ENCODE measurements around the gene DPP6. TPM values are rescaled to one million over a fixed set of nuclear protein-coding genes. Genes with fewer than 3 reads are reported as not detected.

DPP6 gene
- total and polyA plus RNA-seq, 4 experiments from 2014 or later = not detected

DNA sequence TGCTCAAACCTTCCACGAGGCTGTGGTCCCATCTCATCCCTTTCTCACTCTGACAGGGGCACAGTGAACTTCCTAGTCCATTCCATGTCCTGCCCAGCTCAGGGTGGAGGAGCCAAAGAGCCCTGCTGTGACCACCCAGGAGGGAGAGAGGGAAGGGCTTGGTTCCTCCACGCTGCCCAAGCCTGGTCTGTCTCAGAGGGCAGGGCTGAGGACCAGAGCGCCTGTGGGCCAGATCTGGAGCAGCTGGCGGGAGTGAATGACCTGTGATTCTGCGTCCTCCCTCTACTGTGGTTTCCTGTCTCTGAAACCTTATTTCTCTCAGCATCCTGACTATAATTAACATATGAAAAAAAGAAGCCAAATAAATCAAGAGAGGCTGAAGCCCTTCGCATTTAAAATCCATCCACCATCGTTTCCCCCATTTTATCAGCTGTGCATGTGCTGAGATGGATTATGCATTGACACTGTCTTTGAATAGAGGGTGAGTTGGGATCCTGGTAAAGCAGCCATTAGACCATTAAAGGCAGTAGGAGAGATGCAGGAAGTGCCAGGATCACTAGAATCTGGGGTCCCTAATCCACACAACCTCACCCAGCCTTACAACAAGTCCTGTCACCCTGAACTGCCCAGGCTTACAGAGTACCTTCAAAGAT, 165.6 kb downstream of the DPP6 start:
- no peak overlapping the region for H3K27ac Mint-ChIP-seq
- H3K36me3 Mint-ChIP-seq = no peaks in the 10 kb centered on the region
- H3K4me3 Mint-ChIP-seq = no peak overlapping the region
- H3K9me3 ChIP-seq (ENCODE audit: control insufficient read depth in 1 of 2, low read length in 2 of 2) = no peaks in the 10 kb centered on the region
- POLR2A ChIA-PET (ENCODE audit: partially characterized antibody) = no interaction called here
- CTCF ChIA-PET (ENCODE audit: partially characterized antibody) = no interaction called here
- no peaks in the 10 kb centered on the region for H3K27me3 Mint-ChIP-seq
- H3K4me1 ChIP-seq (ENCODE audit: insufficient read depth, low read length) = no peaks in the 10 kb centered on the region
- intact Hi-C loops (cut with micrococcal nuclease) = no loop called here
- H3K27ac ChIP-seq (ENCODE audit: low read depth, low read length) = no peak overlapping the region
- H3K4me3 ChIP-seq (ENCODE audit: low read length in 2 of 2) = no peak overlapping the region
- DNase-seq = no peak
- H3K4me1 Mint-ChIP-seq = no peaks in the 10 kb centered on the region
- H3K36me3 ChIP-seq (ENCODE audit: insufficient read depth, low read length) = no peaks in the 10 kb centered on the region
- peaks cover 0 to 8% (median 2%) of the 10 kb centered on the region in 8 donors for H3K9me3 Mint-ChIP-seq
- no peaks in the 10 kb centered on the region for H3K27me3 ChIP-seq (ENCODE audit: insufficient read depth, low read length)

DNA sequence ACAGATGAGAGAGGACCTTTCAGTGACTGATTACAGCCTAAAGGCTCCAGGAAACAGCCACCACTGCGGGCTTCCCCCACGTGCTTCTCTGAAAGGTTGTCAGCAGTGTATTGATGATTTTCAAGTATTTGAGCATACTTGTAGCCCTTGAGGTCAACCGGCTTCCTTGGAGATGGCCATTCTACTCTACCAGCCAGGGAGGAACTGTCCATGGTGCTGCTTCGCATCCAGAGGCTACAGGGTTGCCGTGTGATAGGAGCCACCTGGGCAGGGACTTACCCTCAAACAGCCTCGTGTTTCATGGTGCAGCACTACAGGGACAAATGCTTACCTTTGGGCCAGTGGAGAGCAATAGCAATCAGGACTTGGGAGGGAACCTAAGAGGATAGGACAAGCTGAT, 179.5 kb downstream of the DPP6 start:
- no peak overlapping the region for H3K4me3 Mint-ChIP-seq
- H3K27me3 Mint-ChIP-seq = no peaks in the 10 kb centered on the region
- peaks cover 0 to 13% (median 2%) of the 10 kb centered on the region in 8 donors for H3K9me3 Mint-ChIP-seq
- no peaks in the 10 kb centered on the region for H3K36me3 Mint-ChIP-seq
- no peak overlapping the region for H3K27ac Mint-ChIP-seq
- no peaks in the 10 kb centered on the region for H3K27me3 ChIP-seq (ENCODE audit: insufficient read depth, low read length)
- H3K4me1 Mint-ChIP-seq = no peaks in the 10 kb centered on the region
- intact Hi-C loops (cut with micrococcal nuclease) = no loop called here
- no peak for DNase-seq
- H3K27ac ChIP-seq (ENCODE audit: low read depth, low read length) = no peak overlapping the region
- no peak overlapping the region for H3K4me3 ChIP-seq (ENCODE audit: low read length in 2 of 2)
- POLR2A ChIA-PET (ENCODE audit: partially characterized antibody) = no interaction called here
- no peaks in the 10 kb centered on the region for H3K4me1 ChIP-seq (ENCODE audit: insufficient read depth, low read length)
- no peaks in the 10 kb centered on the region for H3K36me3 ChIP-seq (ENCODE audit: insufficient read depth, low read length)
- H3K9me3 ChIP-seq (ENCODE audit: control insufficient read depth in 1 of 2, low read length in 2 of 2) = no peaks in the 10 kb centered on the region
- CTCF ChIA-PET (ENCODE audit: partially characterized antibody) = no interaction called here

GRCh38 chr7:154232700-154233099, 180.5 kb downstream of the DPP6 start:
- no peaks in the 10 kb centered on the region for H3K36me3 ChIP-seq (ENCODE audit: insufficient read depth, low read length)
- H3K27me3 Mint-ChIP-seq = no peaks in the 10 kb centered on the region
- no peaks in the 10 kb centered on the region for H3K4me1 Mint-ChIP-seq
- no peaks in the 10 kb centered on the region for H3K4me1 ChIP-seq (ENCODE audit: insufficient read depth, low read length)
- H3K9me3 Mint-ChIP-seq = peaks cover 0 to 13% (median 2%) of the 10 kb centered on the region in 8 donors
- no peak overlapping the region for H3K4me3 Mint-ChIP-seq
- intact Hi-C loops (cut with micrococcal nuclease) = no loop called here
- no peaks in the 10 kb centered on the region for H3K27me3 ChIP-seq (ENCODE audit: insufficient read depth, low read length)
- ChIA-PET CTCF (ENCODE audit: partially characterized antibody) (no interaction called here), POLR2A (ENCODE audit: partially characterized antibody) (no interaction called here)
- H3K27ac ChIP-seq (ENCODE audit: low read depth, low read length) = no peak overlapping the region
- DNase-seq = no peak
- H3K27ac Mint-ChIP-seq = no peak overlapping the region
- no peaks in the 10 kb centered on the region for H3K9me3 ChIP-seq (ENCODE audit: control insufficient read depth in 1 of 2, low read length in 2 of 2)
- H3K36me3 Mint-ChIP-seq = no peaks in the 10 kb centered on the region
- H3K4me3 ChIP-seq (ENCODE audit: low read length in 2 of 2) = no peak overlapping the region

DNA sequence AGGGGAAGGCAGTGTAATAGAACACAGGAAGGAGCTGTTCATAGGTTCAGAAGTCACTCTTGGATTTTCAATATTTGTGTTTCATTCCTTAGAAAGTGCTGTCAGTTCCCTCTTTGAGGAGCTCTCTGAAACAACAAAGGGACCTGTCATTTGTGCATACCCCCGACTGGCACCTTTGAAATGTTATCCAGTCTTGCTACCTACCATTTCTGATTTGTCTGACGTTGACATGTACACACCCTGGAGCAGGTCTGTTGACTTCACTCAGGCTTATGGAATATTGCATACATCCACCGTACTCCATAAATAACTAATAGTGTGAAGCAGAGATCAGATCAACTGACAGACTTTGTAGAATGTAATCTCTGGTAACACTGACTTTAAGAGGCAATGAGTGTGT, 189.8 kb downstream of the DPP6 start:
- Mint-ChIP-seq H3K9me3 (peaks cover 0 to 33% (median 13%) of the 10 kb centered on the region in 8 donors), H3K4me3 (no peak overlapping the region), H3K4me1 (no peaks in the 10 kb centered on the region), H3K27me3 (no peaks in the 10 kb centered on the region), H3K27ac (no peak overlapping the region), H3K36me3 (peaks cover 0 to 1% of the 10 kb centered on the region in 2 donors)
- ChIA-PET CTCF (ENCODE audit: partially characterized antibody) (no interaction called here), POLR2A (ENCODE audit: partially characterized antibody) (no interaction called here)
- Histone ChIP-seq H3K4me1 (ENCODE audit: insufficient read depth, low read length) (no peaks in the 10 kb centered on the region), H3K27ac (ENCODE audit: low read depth, low read length) (no peak overlapping the region), H3K9me3 (ENCODE audit: control insufficient read depth in 1 of 2, low read length in 2 of 2) (peaks cover 0 to 4% of the 10 kb centered on the region in 2 donors), H3K4me3 (ENCODE audit: low read length in 2 of 2) (no peak overlapping the region), H3K36me3 (ENCODE audit: insufficient read depth, low read length) (no peaks in the 10 kb centered on the region), H3K27me3 (ENCODE audit: insufficient read depth, low read length) (no peaks in the 10 kb centered on the region)
- DNase-seq = no peak
- intact Hi-C loops (cut with micrococcal nuclease) = no loop called here

DNA sequence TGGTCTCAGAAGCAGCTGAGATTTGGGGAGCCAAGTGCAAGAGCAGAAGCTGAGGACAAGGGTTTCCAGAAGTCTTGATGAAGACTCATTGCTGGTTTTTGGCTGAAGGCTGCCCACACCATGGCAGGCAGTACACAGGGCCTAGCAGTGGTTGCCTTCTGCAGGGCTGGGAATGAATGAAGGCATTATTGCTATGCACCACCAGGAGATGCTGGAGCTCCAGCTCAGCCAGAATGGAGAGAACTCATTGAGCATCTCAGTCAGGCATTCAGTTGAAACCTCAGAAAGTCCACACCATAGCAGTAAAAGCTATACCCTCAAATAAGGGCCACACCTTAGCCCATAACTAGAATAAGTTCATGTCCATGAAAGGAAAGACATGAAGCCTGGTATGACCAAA, 190.5 kb downstream of the DPP6 start:
- H3K27ac Mint-ChIP-seq = no peak overlapping the region
- DNase-seq = no peak
- POLR2A ChIA-PET (ENCODE audit: partially characterized antibody) = no interaction called here
- CTCF ChIA-PET (ENCODE audit: partially characterized antibody) = no interaction called here
- intact Hi-C loops (cut with micrococcal nuclease) = no loop called here
- peaks cover 0 to 33% (median 13%) of the 10 kb centered on the region in 8 donors for H3K9me3 Mint-ChIP-seq
- H3K4me3 Mint-ChIP-seq = no peak overlapping the region
- peaks cover 0 to 4% of the 10 kb centered on the region in 2 donors for H3K9me3 ChIP-seq (ENCODE audit: control insufficient read depth in 1 of 2, low read length in 2 of 2)
- no peaks in the 10 kb centered on the region for H3K27me3 Mint-ChIP-seq
- H3K4me1 ChIP-seq (ENCODE audit: insufficient read depth, low read length) = no peaks in the 10 kb centered on the region
- no peaks in the 10 kb centered on the region for H3K27me3 ChIP-seq (ENCODE audit: insufficient read depth, low read length)
- no peak overlapping the region for H3K27ac ChIP-seq (ENCODE audit: low read depth, low read length)
- H3K4me3 ChIP-seq (ENCODE audit: low read length in 2 of 2) = no peak overlapping the region
- no peaks in the 10 kb centered on the region for H3K36me3 ChIP-seq (ENCODE audit: insufficient read depth, low read length)
- H3K4me1 Mint-ChIP-seq = no peaks in the 10 kb centered on the region
- peaks cover 0 to 1% of the 10 kb centered on the region in 2 donors for H3K36me3 Mint-ChIP-seq

DNA sequence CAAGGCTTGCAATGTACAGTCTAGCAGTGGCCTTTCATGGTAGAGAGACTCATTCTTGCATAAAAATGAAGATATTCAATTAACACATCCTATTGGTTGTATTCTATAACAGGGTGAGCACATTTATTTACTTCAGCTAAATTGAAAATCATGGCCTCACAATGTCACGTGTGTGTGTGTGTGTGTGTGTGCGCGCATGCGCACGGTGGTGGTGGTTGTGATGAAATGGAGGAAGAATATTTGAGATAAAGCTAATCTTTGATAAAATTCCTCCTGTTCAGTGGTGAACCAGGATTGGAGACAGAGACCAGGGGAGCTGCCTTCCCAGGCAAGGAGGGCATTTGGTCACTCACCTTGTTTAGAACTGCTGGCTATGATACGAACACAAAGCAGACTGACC, 199.8 kb downstream of the DPP6 start:
- POLR2A ChIA-PET (ENCODE audit: partially characterized antibody) = no interaction called here
- H3K4me1 Mint-ChIP-seq = no peaks in the 10 kb centered on the region

GRCh38 chr7:154253810-154254209, 201.6 kb downstream of the DPP6 start:
- Mint-ChIP-seq H3K36me3 (no peaks in the 10 kb centered on the region), H3K4me3 (no peak overlapping the region), H3K27ac (no peak overlapping the region), H3K9me3 (peaks cover 0 to 6% (median 2%) of the 10 kb centered on the region in 8 donors), H3K27me3 (no peaks in the 10 kb centered on the region), H3K4me1 (no peaks in the 10 kb centered on the region)
- CTCF ChIA-PET (ENCODE audit: partially characterized antibody) = no interaction called here
- DNase-seq = no peak
- no peaks in the 10 kb centered on the region for H3K9me3 ChIP-seq (ENCODE audit: control insufficient read depth in 1 of 2, low read length in 2 of 2)
- no peaks in the 10 kb centered on the region for H3K27me3 ChIP-seq (ENCODE audit: insufficient read depth, low read length)
- POLR2A ChIA-PET (ENCODE audit: partially characterized antibody) = no interaction called here
- H3K4me1 ChIP-seq (ENCODE audit: insufficient read depth, low read length) = no peaks in the 10 kb centered on the region
- no peak overlapping the region for H3K27ac ChIP-seq (ENCODE audit: low read depth, low read length)
- intact Hi-C loops (cut with micrococcal nuclease) = no loop called here
- H3K36me3 ChIP-seq (ENCODE audit: insufficient read depth, low read length) = no peaks in the 10 kb centered on the region
- no peak overlapping the region for H3K4me3 ChIP-seq (ENCODE audit: low read length in 2 of 2)

More for the DNA sequence above, 199.8 kb downstream of the DPP6 start:
- no peak overlapping the region for H3K27ac Mint-ChIP-seq
- no peaks in the 10 kb centered on the region for H3K9me3 ChIP-seq (ENCODE audit: control insufficient read depth in 1 of 2, low read length in 2 of 2)
- DNase-seq = no peak
- no peak overlapping the region for H3K4me3 ChIP-seq (ENCODE audit: low read length in 2 of 2)
- H3K27me3 Mint-ChIP-seq = no peaks in the 10 kb centered on the region
- H3K9me3 Mint-ChIP-seq = peaks cover 0 to 9% (median 2%) of the 10 kb centered on the region in 8 donors
- H3K36me3 ChIP-seq (ENCODE audit: insufficient read depth, low read length) = no peaks in the 10 kb centered on the region
- CTCF ChIA-PET (ENCODE audit: partially characterized antibody) = no interaction called here
- no peak overlapping the region for H3K4me3 Mint-ChIP-seq
- H3K27me3 ChIP-seq (ENCODE audit: insufficient read depth, low read length) = no peaks in the 10 kb centered on the region
- H3K36me3 Mint-ChIP-seq = no peaks in the 10 kb centered on the region
- H3K4me1 ChIP-seq (ENCODE audit: insufficient read depth, low read length) = no peaks in the 10 kb centered on the region
- intact Hi-C loops (cut with micrococcal nuclease) = no loop called here
- H3K27ac ChIP-seq (ENCODE audit: low read depth, low read length) = no peak overlapping the region

DNA sequence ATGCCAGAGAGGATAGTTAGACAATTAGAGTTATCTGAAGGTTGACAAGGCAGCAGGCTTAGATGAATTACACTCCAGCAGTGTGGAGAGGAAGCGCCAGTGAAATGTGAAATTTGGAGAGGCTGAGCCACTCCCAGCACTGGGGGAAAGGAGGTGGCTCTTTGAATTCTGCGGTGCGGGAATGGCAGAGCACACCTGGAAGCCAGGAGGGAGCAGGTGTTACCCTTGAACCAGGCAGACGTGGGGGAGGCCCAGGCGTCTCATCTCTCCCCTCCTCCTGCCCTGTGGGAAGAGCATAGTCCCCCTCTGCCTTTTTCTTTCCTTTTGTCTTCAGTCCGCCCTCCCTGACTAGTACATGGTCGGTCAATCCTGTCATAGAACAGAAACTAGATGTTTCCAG, 203.1 kb downstream of the DPP6 start:
- no peaks in the 10 kb centered on the region for H3K4me1 Mint-ChIP-seq
- CTCF ChIA-PET (ENCODE audit: partially characterized antibody) = no interaction called here
- H3K9me3 Mint-ChIP-seq = peaks cover 0 to 12% (median 3%) of the 10 kb centered on the region in 8 donors
- Histone ChIP-seq H3K4me3 (ENCODE audit: low read length in 2 of 2) (no peak overlapping the region), H3K27me3 (ENCODE audit: insufficient read depth, low read length) (no peaks in the 10 kb centered on the region), H3K9me3 (ENCODE audit: control insufficient read depth in 1 of 2, low read length in 2 of 2) (no peaks in the 10 kb centered on the region), H3K36me3 (ENCODE audit: insufficient read depth, low read length) (no peaks in the 10 kb centered on the region), H3K27ac (ENCODE audit: low read depth, low read length) (no peak overlapping the region), H3K4me1 (ENCODE audit: insufficient read depth, low read length) (no peaks in the 10 kb centered on the region)
- no peak overlapping the region for H3K27ac Mint-ChIP-seq
- H3K27me3 Mint-ChIP-seq = no peaks in the 10 kb centered on the region
- DNase-seq = no peak
- no peaks in the 10 kb centered on the region for H3K36me3 Mint-ChIP-seq
- POLR2A ChIA-PET (ENCODE audit: partially characterized antibody) = no interaction called here
- intact Hi-C loops (cut with micrococcal nuclease) = no loop called here
- H3K4me3 Mint-ChIP-seq = no peak overlapping the region

Measured in CD4-positive, alpha-beta memory T cell (primary cell).